Kidney epithelial cell (primary cell): Measurements from ENCODE around the gene EXTL2. TPM values are rescaled to one million over a fixed set of nuclear protein-coding genes. Genes with fewer than 3 reads are reported as not detected.
"Not testable (repeated sequence)": the region's sequence is repeated elsewhere in the genome, so short reads cannot be mapped to it uniquely, and the experiment has no call there.

Experiments
- DNase-seq: peaks from one replicate; pipeline ENCODE4 v3.0.0-alpha.2; 2010; ENCODE audit warnings: low read depth
- H3K27me3 ChIP-seq: 2 replicates; pipeline ENCODE4 v1.6.0; 2011; ENCODE audit warnings: low read length; ENCODE audit not compliant: control insufficient read depth, insufficient read depth
- H3K36me3 ChIP-seq: 2 replicates; pipeline ENCODE4 v1.5.1; 2011; ENCODE audit warnings: low read length; ENCODE audit not compliant: control insufficient read depth, insufficient read depth
- H3K4me3 ChIP-seq: 2 replicates; pipeline ENCODE4 v1.5.1; 2011; ENCODE audit warnings: low read depth, mild to moderate bottlenecking, control low read depth, low read length
- total RNA-seq: library from RNA; depleted of rRNA; stranded (reverse); fragments of >200 nt; gene quantifications from 2 replicates; pipeline ENCODE4 v1.2.3, GENCODE V29; 2015
- TF ChIP-seq, protein P1 (sequence below): IDR thresholded peaks from 2 replicates; pipeline ENCODE4 v1.5.1; 2011; ENCODE audit warnings: mild to moderate bottlenecking, moderate library complexity, low read length, control low read depth, inconsistent platforms; ENCODE audit not compliant: insufficient read depth, poor library complexity, severe bottlenecking

The EXTL2 gene
- total RNA-seq, 1 donor from 2014 or later = 10.2 TPM

DNA sequence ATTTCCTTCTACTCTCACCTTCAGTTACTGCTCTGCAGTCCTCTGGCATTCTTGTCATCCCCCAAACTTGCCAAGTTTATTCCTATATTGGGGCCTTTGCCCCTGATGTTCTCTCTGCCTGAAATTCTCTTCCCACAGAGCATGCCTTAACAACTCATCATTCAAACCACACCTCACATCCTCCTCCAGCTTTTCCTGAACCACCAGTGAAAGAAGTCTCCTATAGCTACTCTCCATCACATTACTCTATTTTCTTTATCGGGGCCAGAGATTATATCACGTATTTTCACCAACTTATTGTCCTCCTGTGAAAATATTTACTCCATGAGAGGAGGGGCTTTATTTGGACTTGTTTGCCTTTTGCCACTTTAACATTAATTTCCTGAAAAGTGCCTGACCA lies 32.1 kb downstream of the EXTL2 start:
- Histone ChIP-seq H3K36me3 (no peaks in the 10 kb centered on the region), H3K27me3 (no peaks in the 10 kb centered on the region), H3K4me3 (no peak overlapping the region)
- TF ChIP-seq, protein P1, sequence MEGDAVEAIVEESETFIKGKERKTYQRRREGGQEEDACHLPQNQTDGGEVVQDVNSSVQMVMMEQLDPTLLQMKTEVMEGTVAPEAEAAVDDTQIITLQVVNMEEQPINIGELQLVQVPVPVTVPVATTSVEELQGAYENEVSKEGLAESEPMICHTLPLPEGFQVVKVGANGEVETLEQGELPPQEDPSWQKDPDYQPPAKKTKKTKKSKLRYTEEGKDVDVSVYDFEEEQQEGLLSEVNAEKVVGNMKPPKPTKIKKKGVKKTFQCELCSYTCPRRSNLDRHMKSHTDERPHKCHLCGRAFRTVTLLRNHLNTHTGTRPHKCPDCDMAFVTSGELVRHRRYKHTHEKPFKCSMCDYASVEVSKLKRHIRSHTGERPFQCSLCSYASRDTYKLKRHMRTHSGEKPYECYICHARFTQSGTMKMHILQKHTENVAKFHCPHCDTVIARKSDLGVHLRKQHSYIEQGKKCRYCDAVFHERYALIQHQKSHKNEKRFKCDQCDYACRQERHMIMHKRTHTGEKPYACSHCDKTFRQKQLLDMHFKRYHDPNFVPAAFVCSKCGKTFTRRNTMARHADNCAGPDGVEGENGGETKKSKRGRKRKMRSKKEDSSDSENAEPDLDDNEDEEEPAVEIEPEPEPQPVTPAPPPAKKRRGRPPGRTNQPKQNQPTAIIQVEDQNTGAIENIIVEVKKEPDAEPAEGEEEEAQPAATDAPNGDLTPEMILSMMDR = no peak
- peak; percentile 32 for DNase-seq

DNA sequence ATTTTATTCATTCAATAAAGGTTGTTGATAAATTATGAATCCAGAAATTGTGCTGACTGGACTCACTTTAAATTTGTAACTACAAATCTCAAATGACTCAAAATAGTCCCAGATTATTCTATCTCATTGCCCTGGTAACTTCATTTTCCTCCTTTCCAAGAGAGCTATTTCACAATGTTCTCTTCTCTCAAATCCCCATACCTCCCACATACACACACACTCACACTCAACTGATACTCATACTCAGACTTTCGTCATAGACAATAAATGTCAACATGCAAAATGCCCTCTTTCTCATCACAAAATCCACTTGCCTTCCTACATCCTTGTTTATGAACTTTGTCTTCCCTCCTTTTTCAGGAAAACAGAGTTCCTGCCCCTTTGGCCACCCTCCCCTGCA lies 33.3 kb downstream of the EXTL2 start:
- Histone ChIP-seq H3K4me3 (no peak overlapping the region), H3K36me3 (no peaks in the 10 kb centered on the region), H3K27me3 (no peaks in the 10 kb centered on the region)
- no peak for DNase-seq
- TF ChIP-seq, protein P1 = no peak

DNA sequence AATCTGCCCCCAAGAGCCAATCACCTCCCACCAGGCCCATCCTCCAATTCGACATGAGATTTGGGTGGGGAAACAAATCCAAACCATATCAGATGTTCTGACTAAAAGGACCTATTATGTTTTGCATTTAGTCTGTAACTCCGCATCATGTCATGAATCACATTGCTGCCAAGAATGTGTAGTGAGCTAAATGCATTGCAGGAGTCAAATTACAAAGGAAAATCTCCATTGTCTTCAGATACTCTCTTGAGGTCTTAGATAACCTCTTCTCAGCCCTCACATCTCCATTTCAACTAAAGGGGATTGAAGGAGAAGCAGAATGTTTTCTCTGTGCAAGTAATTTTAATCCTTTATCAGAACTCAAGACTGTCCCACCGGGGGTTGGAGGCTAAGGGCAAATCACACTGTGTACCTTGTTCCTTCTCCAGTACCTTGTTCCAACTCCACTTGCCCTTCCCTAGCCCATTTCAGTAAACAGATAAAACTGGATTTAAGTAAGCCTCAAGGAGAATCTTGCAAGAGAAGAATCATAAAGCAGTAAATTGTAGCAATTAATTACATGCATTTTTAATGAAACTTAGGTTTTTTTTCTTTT lies 34.1 kb downstream of the EXTL2 start:
- TF ChIP-seq, protein P1 = no peak
- H3K36me3 ChIP-seq = no peaks in the 10 kb centered on the region
- H3K4me3 ChIP-seq = no peak overlapping the region
- no peak for DNase-seq
- H3K27me3 ChIP-seq = no peaks in the 10 kb centered on the region

DNA sequence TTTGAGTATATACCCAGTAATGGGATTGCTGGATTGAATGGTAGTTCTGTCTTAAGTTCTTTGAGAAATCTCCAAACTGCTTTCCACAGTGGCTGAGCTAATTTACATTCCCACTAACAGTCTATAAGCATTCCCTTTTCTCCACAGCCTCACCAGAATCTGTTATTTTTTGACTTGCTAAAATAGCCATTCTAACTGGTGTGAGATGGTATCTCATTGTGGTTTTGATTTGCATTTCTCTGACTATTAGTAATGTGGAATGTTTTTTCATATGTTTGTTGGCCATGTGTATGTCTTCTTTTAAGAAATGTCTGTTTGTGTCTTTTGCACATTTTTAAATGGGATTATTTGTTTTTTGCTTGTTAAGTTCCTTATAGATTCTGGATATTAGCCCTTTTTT lies 39.5 kb downstream of the EXTL2 start:
- not testable (repeated sequence) for H3K27me3 ChIP-seq, H3K36me3 ChIP-seq, H3K4me3 ChIP-seq, DNase-seq

DNA sequence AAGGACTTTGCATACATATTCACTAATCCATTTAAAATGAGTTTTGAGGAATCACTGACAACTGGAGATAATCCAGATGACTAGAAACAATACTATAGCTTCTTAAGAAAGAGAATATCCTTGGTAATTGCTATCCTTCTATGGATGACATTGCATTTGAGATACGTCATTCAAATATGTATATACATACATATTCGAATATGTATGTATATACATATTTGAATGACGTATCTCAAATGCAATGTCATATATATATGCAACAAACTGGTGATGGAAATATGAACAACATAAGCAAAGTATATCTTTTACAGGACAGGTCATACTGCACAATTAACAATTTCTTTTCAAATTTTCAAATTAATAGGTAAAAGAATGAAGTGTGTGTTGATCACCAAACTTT lies 41.7 kb downstream of the EXTL2 start:
- DNase-seq = no peak
- TF ChIP-seq, protein P1 = no peak
- H3K27me3 ChIP-seq = no peaks in the 10 kb centered on the region
- H3K36me3 ChIP-seq = no peaks in the 10 kb centered on the region
- H3K4me3 ChIP-seq = no peak overlapping the region

DNA sequence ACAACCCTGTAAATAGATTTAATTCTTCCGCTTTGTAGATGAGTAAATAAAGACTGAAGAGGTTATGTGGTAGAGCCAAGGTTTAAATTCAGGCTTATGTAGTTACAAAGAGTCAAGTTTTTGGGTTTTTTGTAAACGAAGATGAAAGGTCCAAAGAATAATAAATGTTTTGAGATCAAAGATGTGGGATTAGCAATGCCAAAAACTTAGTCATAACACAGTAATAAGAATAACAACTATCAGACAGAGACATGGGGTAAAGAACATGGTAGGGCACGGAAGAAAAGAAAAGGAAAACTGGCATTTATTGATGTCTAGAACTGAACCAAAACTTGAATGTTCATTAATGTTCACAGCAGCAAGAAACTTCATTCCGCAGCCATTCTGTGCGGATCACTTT lies 42.9 kb downstream of the EXTL2 start:
- TF ChIP-seq, protein P1 = no peak
- Histone ChIP-seq H3K4me3 (no peak overlapping the region), H3K36me3 (no peaks in the 10 kb centered on the region), H3K27me3 (no peaks in the 10 kb centered on the region)
- no peak for DNase-seq
